Measurements from ENCODE around the gene SLC34A1.

SLC34A1 gene

DNA sequence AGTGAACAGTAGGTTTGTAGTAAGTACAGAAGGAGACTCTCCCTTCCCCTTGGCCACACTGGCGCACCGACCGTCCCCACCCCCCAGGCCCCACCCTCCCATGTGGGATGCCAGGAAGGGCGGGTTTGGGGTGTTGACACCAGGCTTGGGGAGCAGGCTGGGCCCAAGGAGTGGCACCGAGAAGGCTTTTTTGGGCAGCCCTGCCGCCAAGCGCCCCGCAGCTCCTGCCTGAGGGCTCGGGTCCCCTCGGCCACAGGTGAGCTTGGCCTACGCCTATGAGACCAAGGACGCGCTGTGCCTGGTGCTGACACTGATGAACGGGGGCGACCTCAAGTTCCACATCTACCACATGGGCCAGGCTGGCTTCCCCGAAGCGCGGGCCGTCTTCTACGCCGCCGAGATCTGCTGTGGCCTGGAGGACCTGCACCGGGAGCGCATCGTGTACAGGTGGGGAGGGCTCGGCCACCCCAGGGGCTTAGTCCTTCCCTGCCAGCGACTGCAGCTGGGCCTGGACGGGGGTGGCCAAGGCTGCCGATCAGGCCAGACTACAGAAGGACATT is 49.5 kb downstream of the SLC34A1 start:
- no peak for DNase-seq

DNA sequence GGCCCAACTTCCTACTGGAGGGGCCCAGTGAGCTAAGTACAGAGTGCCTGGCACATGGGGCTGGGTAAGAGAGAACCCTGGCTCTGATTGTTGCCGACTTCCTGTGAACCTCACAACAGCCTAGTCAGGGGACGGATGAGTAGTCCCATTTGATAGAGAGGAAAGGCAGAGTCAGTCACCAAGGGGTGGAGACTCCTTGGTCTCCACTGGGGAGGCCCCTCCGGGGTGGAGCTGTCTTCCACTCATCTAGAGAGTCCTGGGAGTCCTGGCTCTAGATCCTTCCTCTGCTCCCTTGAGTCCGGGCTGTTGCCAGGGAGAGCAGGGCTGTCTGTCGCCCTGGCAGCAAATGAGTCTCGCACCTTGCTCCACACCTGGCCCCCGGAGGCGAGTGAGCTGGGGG is 50.2 kb downstream of the SLC34A1 start:
- peak; percentile 42 for DNase-seq

DNA sequence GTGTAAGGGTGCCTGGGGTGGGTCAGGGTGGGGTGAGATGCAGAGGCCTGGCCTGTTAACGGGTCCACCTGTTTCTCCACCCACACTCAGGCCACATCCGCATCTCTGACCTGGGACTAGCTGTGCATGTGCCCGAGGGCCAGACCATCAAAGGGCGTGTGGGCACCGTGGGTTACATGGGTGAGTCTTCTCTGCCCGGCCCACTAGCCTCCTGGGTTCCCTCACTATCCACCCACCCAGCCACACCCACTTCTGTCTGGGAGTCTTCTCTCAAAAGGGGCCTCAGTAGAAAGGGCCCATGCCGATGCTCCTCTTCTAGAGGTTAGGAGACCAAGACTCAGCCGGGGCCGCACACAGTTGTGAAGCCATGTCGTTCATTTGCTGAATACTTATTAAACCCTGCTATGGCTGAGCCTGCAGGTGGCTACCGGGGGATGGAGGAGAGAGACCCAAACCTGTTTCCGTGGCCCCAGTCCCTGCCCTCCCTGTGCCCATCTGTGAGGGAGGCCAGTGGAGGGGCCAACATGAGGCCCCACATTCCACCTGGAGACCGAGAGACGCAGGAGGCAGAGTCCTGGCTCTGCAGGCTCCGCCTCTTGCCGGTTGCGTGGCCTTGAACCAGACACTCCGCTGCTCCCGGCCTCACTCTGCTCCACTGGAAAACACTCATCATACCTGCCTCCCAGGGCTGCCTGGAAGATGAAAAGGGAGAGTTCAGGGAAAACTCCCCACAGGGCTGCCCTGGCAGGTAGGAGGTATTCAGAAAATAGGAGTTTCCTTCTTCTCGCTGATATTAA is 50.9 kb downstream of the SLC34A1 start:
- no peak for DNase-seq

DNA sequence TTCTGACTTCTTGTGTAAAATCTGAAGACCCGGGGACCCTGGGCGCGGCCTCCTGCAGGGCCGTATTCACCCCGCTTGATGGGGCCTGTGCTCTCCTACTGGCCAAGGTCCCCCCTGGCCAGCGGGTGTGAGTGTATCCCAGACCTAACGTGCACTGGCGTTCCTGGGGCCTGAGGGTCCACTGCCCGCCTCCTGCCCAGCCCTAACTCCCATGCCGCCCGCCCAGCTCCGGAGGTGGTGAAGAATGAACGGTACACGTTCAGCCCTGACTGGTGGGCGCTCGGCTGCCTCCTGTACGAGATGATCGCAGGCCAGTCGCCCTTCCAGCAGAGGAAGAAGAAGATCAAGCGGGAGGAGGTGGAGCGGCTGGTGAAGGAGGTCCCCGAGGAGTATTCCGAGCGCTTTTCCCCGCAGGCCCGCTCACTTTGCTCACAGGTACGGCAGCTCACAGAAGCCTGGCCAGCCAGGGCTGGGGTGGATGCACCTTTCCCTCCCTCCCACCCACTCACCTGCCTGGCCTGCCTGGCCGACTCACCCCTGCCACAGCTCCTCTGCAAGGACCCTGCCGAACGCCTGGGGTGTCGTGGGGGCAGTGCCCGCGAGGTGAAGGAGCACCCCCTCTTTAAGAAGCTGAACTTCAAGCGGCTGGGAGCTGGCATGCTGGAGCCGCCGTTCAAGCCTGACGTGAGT is 51.8 kb downstream of the SLC34A1 start:
- no peak for DNase-seq

DNA sequence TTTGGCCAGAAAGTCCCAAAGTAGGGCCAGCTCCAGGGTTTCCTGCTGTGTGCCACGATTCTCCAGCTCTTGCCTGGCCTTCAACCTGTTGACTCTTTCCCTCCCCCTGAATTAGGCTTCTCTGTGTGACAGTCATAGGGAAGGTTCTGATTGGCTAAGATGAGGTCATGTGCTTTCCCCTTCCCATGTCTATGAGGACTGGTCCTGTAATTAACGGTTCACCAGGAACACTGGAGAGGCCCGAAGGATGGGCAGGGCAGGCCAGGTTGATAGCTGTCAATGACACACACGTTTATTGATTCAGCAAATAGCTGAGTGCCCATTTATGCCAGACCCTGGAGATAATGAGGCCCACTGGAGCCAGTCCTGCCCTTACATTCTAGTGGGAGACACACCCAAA is 53.4 kb downstream of the SLC34A1 start:
- no peak for DNase-seq

DNA sequence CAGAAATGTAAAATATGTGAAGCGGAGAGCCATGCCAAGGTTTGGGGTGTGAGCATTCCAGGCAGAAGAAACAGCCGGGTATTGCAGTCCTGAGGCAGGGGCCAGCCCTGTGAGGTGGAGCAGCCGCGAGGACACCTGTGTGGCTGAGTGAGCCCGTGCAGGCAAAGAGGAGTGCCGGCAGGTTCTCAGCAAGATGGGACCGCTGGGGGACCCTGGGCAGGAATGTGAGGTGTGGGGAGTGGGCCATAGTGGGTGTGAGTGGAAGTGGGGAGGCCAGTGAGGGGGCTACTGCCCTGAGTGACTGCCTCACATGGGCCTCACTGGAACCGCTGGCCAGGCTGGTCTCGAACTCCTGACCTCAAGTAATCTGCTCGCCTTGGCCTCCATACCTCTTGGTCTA is 54.2 kb downstream of the SLC34A1 start:
- no peak for DNase-seq

DNA sequence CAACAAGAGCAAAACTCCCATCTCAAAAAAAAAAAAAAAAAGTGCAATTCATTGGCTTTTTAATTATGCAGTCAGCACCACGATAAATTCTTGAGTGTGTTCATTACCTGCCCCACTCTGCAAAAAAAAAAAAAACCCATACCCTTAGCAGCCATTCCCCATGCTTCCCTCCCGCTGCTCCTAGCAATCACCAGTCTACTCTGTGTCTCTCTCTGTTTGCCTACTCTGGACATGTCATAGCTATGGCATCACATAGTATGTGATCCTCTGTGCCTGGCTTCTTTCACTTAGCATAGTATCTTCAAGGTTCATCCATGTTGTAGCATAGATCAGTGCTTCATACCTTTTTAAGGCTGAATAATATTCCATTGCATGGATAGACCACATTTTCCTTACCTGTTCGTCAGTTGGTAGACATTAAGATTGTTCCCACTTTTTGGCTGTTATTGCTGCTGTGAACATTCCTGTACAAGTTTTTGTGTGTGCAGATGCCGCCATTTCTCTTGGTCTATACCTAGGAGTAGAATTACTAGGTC is 55.4 kb downstream of the SLC34A1 start:
- DNase-seq: no peak

DNA sequence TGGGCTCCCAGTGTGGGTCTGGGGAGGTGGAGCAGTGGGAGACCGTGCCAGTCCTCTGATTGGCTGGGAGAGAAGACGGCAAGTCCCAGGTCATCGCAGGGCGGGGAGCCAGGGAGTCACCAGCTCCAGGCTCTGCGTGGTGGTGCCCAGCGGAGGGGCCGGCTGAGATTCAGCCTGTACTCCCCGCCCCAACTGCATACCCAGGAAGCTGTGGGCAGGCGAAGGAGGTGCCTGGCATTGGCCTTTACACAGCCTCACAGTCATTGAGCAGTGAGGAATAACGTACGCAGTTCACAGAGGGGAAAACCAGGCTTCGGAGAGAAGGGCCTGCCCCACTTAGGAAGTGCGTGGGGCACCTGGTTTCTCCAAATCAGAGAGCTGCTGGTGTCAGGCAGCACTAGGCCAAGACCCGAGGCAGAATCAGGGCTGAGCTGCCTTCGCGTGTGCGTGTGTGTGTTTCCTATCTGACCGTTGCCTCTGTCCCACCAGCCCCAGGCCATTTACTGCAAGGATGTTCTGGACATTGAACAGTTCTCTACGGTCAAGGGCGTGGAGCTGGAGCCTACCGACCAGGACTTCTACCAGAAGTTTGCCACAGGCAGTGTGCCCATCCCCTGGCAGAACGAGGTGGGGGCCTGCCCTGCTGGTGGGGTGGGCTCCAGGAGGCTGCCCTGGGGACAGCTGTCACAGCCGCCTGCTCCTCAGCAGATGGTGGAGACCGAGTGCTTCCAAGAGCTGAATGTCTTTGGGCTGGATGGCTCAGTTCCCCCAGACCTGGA is 56.2 kb downstream of the SLC34A1 start:
- DNase-seq: no peak

DNA sequence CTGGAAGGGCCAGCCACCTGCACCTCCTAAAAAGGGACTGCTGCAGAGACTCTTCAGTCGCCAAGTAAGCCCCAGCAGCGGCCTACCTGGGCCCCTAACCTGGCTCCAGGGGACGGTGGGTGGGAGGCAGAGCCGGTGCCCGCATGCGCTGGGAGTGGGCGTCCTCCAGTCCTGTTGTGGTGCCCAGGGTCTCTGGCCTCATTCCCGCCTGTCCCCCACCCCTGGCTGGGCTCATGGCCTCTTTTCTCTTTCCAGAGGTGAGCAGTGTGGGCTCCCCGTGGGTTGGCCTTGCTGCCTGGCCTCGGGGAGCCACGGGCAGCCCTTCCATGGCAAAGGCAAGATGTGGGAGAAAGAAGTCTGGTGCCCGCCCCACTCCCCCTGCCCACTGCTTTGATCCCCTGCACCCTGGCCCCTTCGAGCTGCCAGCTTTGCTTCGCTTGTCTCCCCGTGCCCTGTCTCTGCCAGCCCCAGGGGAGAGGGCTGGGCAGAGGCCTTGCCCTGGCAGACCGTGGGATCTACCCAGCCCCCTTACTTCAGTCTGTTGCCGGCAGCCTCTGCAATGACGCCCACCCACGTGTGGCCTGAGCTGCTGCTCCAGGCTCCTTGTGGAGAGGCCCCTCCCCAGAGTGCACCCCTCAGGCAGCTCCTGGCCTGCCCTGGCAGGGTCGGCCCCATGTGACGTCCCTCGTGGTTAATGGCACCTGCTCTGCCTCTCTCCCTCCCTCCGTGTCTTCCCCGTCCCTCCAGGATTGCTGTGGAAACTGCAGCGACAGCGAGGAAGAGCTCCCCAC is 57.0 kb downstream of the SLC34A1 start:
- DNase-seq: no peak

DNA sequence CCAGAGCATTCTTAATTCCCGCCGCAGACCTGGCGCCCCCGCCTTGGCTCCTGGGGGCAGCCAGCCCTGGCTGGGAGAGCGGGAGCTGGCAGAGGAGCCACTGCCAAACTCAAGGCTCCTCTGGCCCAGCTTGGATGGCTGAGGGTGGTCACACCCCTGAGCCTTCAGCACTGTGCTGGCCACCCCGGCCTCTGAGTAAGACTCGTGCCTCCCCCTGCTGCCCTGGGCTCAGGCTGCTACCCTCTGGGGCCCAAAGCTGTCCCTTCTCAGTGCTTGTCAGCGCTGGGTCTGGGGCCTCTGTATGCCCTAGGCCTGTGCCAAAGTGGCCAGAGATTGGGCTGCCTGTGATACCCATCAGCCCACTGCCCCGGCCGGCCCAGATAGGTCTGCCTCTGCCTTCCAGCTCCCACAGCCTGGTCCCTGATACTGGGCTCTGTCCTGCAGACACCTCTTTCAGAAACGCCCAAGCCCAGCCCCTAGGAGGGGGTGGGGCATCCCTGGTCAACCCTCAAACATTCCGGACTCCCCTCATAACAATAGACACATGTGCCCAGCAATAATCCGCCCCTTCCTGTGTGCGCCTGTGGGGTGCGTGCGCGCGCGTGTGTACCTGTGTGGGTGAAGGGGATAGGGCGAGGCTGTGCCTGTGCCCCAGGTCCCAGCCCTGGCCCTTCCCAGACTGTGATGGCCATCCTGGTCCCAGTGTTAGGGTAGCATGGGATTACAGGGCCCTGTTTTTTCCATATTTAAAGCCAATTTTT is 58.0 kb downstream of the SLC34A1 start:
- no peak for DNase-seq

DNA sequence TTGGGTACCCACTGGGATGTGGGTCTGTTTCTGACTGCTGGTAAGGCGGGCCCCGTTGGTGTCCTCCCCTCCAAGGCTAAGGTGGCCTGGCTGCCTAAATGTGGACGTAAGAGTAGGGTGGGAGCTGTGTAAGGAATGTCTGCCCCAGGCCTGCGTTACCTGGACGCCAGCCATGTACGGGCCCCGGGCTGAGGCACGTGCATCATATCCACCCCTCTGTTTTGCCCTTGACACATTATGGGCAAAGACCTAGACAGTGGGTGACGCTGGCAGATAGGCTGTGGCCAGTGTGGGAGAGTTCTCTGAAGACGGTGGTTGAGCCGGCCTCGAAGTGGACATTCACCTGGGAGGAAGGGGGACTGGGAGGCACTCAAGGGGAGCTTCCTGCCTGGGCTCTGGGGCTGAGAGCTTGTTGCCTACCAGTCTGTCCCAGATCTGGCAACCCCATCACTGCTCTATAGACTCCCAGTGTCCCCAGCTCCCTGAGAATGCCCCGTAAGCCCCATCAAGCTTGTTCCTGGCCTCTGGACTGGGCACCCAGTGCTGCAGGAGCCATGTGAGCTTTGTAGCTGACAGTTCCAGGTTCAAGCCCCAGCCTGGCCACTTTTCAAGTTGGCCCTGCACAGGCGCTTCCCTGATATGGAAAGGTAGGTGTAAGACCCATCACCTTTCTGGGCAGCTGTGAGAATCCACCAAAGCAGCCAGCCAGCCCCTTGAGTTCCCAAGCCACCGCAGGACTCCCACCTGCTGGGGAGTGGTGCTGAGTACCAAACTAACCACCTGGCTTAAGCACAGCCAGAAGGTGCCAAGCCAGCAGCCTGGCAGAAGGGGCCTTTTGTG is 59.1 kb downstream of the SLC34A1 start:
- DNase-seq: no peak

DNA sequence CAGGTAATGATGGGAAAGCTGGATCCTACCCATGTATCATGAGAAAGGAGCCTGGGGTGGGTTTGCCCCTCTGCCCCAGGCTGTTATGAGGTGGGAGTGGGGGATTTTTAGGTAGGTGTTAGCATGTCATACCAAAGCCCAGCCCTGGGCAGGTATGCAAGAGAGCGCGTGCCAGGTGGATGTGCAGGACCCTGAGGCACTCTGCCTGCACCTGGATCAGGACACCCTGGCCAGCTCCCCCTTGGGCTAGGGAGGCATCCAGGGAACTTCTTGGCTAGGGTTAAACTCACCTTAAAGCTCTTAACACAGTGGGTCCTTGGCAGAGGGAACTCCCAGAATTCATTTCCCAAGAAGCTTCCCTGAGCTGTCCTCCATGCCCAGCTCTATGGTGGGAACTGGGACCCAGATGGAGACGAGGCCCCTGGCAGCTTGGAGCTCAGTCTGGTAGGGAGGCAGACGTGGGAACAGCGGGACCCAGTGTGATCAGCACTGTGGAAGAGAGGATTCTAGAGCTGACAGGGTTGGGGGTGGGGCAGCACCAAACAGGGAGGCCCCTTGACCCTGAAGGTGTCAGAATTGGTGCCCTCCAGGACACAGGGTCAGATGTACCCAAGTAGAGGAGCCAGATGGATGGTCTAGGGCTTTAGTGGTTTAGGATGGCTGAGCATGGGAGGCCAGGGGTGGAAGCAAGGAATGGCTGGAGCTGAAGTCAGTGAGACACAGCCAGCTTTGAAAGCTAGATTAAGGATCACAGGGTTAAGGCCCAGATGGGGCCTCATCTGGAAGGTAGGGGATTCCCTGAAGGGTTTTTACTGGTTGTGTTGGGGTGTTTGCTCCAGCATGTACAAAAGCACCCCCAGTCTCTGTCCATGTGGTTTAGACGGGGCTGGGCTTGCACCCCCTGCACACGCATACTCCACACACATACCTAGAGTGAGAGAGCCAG is 60.1 kb downstream of the SLC34A1 start:
- no peak for DNase-seq

DNA sequence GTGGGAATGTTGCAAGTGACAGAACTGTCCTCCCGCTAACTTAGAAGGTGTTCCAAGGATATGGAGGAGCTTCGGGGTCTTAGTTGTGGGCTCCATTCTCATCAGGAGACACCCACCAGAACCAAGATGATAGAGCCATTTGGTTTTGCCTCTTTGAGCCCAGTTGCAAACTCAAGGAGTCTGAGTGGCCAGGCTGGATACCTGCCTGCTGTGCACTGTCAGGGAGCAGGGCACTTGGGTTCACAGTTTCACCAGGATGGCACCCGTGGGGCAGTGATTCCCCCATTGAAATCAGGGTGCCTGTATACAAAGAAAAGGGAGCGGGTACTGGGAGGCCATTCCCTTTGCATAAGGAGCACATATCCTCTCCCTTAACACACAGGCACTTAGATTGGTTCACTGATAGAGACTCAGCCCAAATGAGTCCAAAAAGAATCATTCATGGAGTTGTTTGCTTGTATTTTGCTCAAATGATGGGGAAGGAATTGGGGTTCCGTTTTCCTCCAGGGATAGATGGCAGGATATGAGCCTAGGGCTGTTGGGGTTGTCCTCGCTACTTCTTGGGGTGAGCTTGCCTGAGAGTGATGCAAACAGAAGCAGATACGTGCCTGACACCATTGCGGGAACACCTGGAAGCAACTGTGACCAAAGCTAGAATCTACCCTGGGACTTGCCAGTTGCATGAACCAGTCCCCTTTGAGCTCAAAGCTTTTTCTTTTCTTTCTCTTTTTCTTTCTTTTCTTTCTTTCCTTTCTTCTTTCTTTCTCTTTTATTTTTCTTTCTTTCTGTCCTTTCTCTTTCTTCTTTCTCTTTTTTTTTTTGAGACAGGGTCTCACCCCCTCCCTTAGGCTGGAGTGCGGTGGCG is 61.0 kb downstream of the SLC34A1 start:
- no peak for DNase-seq

DNA sequence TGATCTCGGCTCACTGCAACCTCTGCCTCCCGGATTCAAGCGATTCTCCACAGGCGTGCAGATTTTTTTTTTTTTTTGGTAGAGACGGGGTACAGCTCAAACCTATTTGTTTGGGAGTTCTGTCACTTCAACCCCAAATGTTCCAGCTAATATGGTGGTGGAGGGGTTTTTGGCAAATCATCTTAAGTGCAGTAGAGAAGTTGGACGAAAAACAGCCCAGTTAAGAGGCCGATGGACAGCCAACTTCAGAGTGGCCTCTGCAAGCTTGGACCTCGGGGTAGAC is 61.6 kb downstream of the SLC34A1 start:
- DNase-seq: no peak

DNA sequence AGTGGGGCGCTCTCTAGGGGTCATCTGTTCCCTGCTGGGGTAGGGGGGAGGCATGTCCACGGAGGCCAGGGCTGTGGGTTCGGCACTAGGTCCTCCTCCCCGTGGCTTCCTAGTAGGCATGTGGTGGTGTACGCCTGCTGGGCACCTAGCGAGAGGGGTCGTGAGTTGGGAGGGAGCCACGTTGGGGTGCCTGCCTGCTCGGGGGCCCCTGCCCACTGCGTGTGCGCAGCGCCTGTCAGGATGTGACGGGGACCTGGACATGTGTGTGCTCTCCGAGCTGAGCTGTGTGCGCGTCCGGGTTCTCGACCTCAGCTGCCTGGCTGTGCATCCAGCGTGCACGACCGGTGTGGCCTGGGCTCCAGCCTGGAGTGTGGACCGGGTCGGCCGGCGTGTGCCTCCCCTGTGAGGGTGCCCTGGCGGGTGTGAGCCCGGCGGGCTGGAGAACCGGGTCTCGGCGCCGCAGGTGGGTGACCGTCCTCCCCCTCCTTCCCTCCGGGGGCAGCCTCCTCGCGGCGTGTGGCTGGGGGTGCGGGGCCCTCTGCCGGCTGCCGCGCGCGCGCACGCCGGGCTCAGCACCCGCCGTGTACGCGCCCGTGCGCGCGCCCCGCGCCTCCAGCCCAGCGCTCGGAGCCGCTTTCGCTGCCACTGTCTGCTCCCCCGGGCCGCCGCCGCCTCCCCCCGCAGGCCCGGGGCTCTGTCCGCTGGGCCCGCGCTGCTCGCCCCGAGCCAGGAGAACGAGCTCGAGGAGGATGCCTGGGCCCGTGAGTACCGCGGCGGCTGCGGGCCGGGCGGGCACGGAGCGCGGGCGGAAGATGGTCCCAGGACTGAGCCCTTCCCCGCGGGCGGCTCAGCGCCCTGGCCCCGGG is 62.2 kb downstream of the SLC34A1 start, which contains the start of gene PRR7:
TSS of gene PRR7 (plus strand) at position 615 of the 866 bp plus-strand sequence. CDS start 8,254 bp downstream, outside the sequence.
- peak; percentile 59 for DNase-seq

DNA sequence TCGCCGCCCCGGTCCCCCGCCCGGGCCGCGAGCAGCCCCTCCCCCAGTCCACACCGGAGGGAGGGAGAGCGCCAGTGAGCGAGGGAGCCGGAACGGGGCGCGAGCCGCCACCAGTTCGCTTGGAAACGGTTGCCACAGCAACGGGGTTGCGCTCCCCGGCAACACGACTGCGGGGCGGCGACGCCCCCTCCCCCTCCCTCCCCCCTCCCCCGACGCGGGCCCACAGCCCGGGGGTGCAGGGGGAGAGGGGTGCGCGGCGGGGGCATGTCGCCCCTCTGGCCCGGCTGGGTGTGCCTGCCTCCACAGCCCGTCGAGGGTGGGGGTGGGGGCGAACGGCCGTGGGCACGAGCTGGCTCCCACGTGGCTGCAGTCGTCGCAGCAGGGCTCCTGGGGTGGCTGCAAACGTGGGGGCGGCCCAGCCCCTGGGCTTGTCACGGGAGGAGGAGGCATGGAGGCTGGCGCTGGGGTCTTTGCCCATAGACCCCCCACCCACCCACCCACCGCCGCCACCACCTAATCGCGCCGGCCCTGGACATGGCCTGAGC is 62.9 kb downstream of the SLC34A1 start:
- DNase-seq: peak; percentile 56

DNA sequence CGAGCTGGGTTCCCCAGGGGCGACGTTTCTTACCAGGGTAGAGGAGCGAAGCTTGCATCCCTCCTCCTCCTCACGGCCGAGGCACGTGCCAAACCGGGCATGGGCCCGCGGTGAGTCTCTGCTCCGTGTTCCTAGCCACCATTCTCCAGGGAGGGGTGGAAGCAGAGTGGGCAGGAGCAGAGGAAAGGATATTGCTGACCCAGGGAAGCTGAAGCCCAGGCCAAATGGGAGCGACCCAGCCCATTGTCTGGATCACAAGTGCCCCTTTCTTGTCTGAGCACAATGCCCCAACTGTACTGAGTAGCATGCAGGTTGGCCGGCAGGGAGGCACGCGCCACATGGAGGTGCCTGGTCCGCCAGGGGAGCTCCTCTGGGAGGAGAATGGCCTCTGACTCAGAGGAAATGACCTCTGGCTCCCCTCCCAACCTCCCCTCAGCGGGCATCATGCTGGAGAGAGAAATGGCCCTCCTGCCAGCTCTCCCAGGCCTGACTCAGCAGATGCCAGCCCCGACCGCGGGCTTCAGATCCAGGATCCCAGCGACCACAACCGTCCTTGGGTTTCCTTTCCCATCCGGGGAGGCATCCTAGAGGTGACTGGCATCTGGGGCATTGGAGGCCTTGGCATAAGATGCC is 63.5 kb downstream of the SLC34A1 start:
- no peak for DNase-seq
